HepG2 (cell line): ENCODE data around the gene RAP1GAP2.

Source experiments
- CTCF ChIP-seq: sonication (generic); formaldehyde crosslinking; IDR thresholded peaks from 2 replicates; pipeline ENCODE4 v1.5.0; 2020; ENCODE audit warnings: mild to moderate bottlenecking, missing genetic modification reagents, moderate library complexity
- EZH2 ChIP-seq: conservative IDR thresholded peaks from 2 replicates; pipeline ENCODE4 v1.6.1; 2012; ENCODE audit warnings: mild to moderate bottlenecking, low read depth, low read length, moderate library complexity
- FOSL1 ChIP-seq: sonication (generic); formaldehyde crosslinking; IDR thresholded peaks from 2 replicates; pipeline ENCODE4 v1.9.0; 2021; ENCODE audit warnings: missing genetic modification reagents, borderline replicate concordance
- KLF6 ChIP-seq: IDR thresholded peaks from 2 replicates; pipeline ENCODE4 v1.8.0; 2016; ENCODE audit warnings: missing biosample characterization, missing genetic modification reagents
- MIER3 ChIP-seq: IDR thresholded peaks from 2 replicates; pipeline ENCODE4 v1.6.1; 2016; ENCODE audit warnings: missing compliant biosample characterization, borderline replicate concordance

GRCh38 chr17:3034578-3034920, 238.3 kb downstream of the RAP1GAP2 start:
- TF ChIP-seq FOSL1 (CRISPR knock-in tag) (no peak), MIER3 (CRISPR knock-in tag) (no peak), EZH2 (no peak), CTCF (no peak), KLF6 (CRISPR knock-in tag) (no peak)
